ENCODE measurements around the gene CCDC102A. TPM values are rescaled to one million over a fixed set of nuclear protein-coding genes. Genes with fewer than 3 reads are reported as not detected.

CCDC102A gene
- polyA plus RNA-seq, 1 donor, result 12.2 TPM

DNA sequence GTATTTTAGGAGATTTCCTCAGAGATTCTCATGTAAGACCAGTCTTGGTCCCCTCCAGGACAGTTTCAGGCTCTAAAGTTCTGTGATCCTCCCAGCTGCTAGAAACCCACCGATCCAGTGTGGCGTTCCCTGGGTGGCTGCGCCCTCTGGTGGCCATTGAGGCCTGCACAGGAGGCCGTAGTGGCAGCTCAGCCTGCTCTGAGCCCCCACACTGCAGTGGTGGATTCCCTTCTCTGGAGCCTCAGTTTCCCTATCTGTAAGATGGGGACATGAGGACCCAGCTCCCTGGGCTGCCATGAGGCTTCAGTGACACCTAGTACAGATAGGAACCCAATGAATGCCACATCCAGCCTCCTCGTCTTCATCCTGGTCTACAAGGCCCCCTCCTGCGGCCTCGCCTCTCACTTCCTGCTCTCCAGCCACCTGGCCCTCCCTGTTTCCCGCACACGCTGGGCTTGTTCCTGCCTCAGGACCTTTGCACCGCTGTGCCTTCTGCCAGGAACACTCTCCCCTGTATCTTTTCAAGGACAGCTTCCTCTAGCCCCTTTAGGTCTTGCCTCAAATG lies 16.5 kb downstream of the CCDC102A start:
- peak; percentile 43 for DNase-seq (ENCODE audit: low read depth)

DNA sequence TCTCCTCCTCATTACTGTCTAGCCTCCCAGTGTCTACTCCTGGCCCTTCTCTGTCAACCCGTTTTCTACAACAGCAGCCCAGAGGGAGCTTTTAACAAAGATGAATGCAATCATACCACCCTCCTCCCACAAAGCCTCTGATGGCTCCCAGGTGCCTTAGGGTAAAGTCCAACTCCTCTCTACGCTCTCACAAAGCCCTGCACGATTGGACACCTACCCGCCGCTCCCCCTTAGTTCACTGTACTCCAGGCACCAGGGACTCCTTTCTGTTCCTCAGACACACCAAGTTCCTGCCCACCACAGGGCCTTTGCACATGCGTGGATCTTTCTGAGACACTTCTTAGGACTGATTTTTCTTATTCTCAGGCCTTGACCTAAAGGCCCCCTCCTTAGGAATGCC lies 17.4 kb downstream of the CCDC102A start:
- no peak for DNase-seq (ENCODE audit: low read depth)

- no peak for DNase-seq (ENCODE audit: low read depth)
Measured at GRCh38 chr16:57518520-57518919, 17.9 kb downstream of the CCDC102A start.

DNA sequence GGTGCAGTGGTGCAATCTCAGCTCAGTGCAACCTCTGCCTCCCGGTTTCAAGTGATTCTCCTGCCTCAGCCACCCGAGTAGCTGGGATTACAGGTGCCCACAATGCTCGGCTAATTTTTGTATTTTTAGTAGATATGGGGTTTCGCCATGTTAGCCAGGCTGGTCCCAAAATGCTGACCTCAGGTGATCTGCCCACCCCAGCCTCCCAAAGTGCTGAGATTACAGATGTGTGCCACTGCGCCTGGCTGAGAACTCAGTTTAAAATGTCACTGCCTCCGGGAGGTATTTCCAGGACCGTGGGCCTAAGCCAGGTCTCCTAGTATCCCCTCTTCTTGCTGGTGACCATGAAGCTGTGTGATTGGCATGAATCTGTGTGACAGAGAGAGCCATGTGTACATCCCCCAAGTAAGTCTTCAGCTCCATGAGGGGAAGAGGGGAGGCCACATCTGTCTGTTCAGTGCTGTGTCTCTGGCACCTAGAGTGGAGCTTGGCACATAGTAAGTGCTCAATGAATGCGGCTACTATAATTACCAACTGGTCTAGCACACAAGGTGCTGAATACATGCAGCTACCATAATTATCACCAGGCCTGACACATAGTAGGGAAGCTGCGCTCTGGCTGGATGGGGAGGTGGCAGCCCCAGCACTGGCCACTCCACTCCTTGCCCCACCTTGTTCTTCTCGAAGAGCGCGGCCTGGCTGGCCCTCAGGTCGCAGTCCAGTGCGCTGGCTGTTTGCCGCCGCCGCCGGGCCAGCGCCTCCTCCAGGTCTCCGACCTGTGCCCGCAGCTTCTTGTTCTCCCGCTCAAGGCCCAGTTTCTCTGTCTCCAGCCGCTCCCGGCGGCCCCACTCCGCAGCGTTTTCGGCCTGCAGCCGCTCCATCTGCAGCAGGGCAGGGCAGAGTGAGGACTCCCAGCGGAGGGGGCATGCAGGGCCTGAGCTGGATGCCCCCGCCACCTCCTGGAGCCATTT lies 18.7 kb downstream of the CCDC102A start:
- DNase-seq (ENCODE audit: low read depth), result no peak

DNA sequence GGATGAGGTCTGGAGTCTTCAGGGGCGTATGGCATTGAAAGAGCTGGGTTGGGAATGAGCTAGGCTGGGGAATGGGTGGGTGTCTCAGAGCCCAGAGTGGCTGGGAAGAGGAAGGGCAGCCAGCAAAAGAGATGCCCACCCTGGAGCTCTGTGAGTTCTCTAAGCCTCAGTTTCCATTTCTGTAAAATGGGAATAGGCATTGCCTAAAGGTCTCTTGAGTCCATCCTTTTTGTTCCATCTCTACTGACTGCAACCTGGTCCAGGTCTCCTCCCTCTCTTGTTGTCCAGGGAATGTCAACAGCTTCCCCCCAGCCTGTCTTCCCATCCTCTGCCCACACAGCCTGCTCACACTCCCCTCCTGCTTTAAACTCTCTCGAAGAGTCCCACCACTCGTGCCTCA lies 19.6 kb downstream of the CCDC102A start:
- DNase-seq (ENCODE audit: low read depth), result no peak

DNA sequence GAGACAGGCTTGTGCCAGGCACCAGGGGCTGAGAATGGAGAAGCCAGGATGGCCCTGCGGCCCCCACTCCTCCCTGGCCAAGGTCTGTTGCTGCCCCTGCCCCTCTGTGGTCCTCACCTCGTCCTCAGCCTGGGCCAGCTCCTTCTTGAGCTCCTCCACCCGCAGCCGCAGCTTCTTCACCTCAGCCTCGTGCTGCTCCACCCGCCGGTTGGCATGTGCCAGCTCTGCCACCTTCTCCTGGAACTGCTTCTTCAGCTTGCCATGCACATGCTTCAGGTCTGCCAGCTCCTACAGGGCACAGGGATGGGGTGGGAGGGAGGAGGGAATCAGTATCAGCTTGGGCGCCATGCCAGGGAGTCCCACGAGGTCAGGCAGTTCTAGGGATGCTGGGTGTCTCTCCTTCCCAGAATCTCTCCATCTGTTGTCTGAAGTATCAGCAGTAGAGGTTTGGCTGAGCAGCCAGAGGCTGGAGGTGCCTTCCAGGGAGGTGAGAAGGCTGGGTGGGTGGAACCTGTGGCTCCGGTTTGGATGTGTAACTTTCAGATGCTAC lies 20.1 kb downstream of the CCDC102A start:
- no peak for DNase-seq (ENCODE audit: low read depth)

DNA sequence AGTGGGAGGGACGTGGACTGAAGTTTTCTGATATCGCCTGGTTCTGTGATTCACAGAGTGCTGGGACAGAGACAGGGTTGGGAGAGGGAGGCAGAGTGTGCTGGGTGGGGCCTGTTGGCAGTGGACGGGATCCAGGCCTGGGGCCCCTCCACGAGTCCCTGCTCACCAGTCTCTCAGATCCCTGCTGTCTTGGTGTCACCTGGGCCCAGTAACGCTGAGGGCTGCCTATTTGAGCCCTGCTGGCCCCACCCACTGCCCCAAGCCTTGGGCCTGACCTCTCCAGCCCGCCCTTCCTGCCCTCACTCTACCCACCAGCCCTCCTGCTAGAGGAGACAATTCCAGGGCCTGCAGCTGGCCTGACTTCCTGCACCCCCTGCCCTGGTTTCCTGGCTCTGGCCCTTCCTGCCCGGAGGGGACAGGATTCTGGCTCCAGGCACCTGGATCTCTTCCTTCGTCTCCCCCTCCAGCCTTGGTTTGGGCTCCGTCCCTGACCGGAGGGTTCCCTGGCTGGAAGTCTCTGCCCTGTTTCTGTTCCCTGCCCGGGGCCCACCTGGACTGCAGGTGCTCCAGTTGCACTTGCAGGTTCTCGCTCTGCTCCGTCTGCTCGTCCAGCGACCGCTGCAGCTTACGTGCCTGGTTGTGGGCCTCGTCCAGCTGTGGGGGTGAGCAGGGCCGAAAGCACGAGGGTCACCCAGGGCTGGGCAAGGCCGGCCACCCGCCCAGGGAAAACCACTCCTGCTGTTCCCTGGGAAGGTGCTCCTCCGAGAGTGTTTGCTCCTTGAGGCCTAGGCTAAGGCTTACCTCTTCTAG lies 21.4 kb downstream of the CCDC102A start:
- no peak for DNase-seq (ENCODE audit: low read depth)

- no peak for DNase-seq (ENCODE audit: low read depth)
Measured at GRCh38 chr16:57514371-57514770, 22.0 kb downstream of the CCDC102A start.

GRCh38 chr16:57513371-57514102 lies 22.8 kb downstream of the CCDC102A start:
- DNase-seq (ENCODE audit: low read depth), result no peak

GRCh38 chr16:57512296-57513001 lies 23.9 kb downstream of the CCDC102A start:
- no peak for DNase-seq (ENCODE audit: low read depth)

GRCh38 chr16:57510016-57510871 lies 26.1 kb downstream of the CCDC102A start:
- DNase-seq (ENCODE audit: low read depth), result no peak

GRCh38 chr16:57509231-57509923 lies 27.0 kb downstream of the CCDC102A start:
- no peak for DNase-seq (ENCODE audit: low read depth)

- no peak for DNase-seq (ENCODE audit: low read depth)
Measured at GRCh38 chr16:57508035-57508425, 28.3 kb downstream of the CCDC102A start.

DNA sequence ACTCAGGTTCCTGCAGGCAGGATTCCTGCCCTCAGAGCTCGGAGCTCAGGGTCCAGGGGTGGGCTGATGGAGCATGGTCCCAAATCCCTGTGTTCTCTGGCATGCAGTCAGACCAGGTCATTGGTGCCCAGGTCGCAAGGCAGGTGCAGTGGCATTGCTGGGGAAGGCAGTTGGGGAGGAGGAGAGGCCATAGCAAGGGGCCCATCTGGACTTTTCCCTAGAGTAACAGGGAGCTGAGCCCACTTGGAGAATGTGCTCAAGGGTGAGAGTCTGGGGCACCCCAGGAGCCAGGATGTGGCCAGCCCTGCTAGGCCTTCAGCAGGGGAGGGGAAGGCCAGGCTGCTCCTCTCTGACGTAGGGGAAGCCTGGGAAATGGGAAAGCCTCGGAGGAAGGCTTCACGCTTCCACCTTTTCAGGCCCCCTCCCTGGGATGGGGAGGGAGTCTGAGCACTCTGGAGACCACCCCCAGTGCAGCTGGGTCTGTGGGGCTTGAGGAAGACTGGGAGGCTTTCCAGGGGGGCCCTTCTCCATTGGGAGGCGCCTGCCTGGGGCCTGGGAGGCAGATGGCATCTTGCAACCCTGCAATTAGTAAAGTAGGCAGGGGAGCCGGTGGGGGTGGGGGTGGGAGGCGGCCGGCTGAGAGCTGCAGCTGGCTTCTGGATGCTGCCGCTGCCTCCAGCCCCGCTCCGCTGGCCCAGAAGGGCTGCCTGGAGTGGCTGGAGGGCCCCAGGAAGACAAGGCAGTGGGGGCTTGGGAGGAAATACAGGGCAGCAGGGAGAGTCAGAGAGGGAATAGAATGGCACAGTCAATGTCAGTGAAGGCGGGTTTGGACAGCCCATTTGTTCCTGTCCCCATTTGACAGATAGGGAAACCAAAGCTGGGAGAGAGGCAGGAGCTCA lies 29.0 kb downstream of the CCDC102A start:
- no peak for DNase-seq (ENCODE audit: low read depth)

GRCh38 chr16:57505169-57505568 lies 31.2 kb downstream of the CCDC102A start:
- no peak for DNase-seq (ENCODE audit: low read depth)

DNA sequence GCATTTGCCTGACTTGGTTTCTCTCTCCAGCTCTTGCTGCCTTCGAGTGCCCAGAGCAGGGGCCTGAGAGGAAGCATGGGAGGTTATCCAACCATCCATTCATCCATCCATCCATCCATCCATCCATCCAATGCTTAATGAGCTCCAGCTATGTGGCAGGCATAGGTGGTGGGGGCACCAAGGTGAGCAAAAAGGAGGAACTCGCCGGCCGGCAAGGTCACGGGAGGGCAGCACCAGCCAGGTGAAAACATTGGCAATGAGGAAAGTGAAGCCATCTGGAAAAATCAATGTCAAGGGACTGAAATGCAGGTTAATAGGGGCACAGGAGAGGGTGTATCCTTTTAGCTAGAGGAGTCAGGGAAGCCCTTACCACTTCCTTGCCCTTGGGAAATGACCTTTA lies 31.9 kb downstream of the CCDC102A start:
- no peak for DNase-seq (ENCODE audit: low read depth)

DNA sequence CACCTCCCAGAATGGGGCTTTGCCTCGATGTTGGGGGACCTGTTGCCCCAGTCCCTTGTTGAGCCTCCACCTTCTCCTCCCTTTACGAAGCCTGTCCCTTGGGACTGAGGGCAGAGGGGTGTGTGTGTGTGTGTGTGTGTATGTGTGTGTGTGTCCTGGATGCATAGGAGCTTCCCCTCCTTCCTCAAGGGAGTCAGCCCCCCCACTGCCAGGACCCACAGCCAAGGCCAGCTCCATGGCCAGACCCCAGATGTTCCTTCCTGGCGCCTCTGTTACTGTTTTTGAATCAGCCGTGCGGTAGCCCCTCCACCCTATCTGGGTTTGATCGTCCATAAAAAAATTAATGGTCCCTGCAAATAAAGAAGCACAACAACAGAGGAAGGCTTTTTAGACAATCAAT lies 32.4 kb downstream of the CCDC102A start:
- no peak for DNase-seq (ENCODE audit: low read depth)

- DNase-seq (ENCODE audit: low read depth), result no peak
Measured at GRCh38 chr16:57503366-57503765, 33.0 kb downstream of the CCDC102A start.
